ENCODE measurements around the gene MFNG. TPM values are rescaled to one million over a fixed set of nuclear protein-coding genes. Genes with fewer than 3 reads are reported as not detected.

Gene MFNG
- total RNA-seq, 3 donors from 2014 or later, result 11.3 to 16.1 (median 13.7) TPM

DNA sequence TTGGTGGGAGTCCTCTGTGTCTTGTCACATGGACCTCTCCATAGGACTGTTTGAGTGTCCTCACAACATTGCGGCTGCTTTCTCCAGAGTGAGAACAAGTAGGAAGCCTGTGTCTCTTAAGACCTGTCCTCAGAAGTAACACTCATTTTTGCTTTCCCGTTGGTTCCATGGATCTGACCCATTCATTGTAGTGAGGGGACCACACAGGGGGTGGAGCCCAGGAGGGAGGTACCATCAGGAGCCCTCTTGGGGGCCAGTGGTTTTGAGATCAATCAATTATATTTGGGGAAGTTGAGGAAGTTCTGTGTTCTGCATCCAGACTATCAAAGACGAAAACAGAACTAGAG is 53.5 kb downstream of the MFNG start:
- Histone ChIP-seq H3K4me3 (no peak overlapping the region), H3K36me3 (ENCODE audit: low read depth) (no peaks in the 10 kb centered on the region), H3K9me3 (no peaks in the 10 kb centered on the region), H3K4me1 (ENCODE audit: low read depth) (no peaks in the 10 kb centered on the region)
- DNase-seq (no peak), ATAC-seq (no peak)
- intact Hi-C loops (cut with DNase I, micrococcal nuclease), result no loop called here
- TF ChIP-seq, protein P1, sequence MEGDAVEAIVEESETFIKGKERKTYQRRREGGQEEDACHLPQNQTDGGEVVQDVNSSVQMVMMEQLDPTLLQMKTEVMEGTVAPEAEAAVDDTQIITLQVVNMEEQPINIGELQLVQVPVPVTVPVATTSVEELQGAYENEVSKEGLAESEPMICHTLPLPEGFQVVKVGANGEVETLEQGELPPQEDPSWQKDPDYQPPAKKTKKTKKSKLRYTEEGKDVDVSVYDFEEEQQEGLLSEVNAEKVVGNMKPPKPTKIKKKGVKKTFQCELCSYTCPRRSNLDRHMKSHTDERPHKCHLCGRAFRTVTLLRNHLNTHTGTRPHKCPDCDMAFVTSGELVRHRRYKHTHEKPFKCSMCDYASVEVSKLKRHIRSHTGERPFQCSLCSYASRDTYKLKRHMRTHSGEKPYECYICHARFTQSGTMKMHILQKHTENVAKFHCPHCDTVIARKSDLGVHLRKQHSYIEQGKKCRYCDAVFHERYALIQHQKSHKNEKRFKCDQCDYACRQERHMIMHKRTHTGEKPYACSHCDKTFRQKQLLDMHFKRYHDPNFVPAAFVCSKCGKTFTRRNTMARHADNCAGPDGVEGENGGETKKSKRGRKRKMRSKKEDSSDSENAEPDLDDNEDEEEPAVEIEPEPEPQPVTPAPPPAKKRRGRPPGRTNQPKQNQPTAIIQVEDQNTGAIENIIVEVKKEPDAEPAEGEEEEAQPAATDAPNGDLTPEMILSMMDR (IDR thresholded peaks at IDR 0.05), result no peak

DNA sequence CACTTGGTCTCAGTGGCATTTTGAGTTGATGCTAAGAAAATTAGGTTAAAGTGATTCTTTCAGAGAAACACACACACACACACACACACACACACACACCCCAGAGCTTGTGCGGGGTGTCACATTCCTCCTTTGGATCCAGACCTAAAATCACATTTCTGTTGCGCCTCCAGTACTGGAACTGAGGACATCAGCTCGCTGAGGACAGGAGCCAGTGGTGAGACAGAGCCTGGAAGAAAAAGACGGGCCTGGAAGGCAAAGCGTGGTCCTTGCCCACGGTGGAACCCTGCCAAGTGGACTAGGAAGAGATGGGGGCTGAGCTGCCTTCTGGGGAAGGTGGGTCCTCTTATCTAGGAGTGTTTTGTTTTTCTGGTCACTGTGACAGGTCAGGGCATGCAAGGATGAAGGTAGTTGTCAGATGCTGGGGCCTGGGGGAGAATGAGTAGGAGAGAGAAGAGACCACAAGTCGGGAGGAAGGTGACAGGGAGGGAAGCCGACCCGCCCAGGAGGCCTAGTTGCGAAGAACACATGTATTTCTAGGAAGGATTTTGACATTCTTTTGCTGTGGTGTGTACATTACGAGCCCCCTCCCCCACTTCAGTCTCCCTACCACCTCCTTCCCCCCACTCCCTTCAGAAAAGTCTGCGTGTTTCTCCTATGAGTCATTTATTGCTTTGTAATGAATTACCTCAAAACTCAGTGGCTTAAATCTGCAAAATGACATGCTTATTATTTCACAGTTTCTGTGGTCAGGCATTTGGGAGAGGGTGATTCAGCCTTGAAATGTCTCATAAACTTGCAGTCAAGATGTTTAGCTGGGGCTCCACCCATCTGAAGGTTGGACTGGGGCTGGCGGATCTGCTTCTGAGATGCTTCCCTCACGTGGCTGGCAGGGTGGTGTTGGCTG is 54.1 kb downstream of the MFNG start:
- TF ChIP-seq, protein P1 (IDR thresholded peaks at IDR 0.05), result no peak
- ATAC-seq (no peak), DNase-seq (no peak)
- H3K9me3 ChIP-seq, result no peaks in the 10 kb centered on the region
- intact Hi-C loops (cut with DNase I, micrococcal nuclease), result no loop called here
- no peak overlapping the region for H3K4me3 ChIP-seq
- no peaks in the 10 kb centered on the region for H3K36me3 ChIP-seq (ENCODE audit: low read depth)
- H3K4me1 ChIP-seq (ENCODE audit: low read depth), result peaks cover 4% of the 10 kb centered on the region

DNA sequence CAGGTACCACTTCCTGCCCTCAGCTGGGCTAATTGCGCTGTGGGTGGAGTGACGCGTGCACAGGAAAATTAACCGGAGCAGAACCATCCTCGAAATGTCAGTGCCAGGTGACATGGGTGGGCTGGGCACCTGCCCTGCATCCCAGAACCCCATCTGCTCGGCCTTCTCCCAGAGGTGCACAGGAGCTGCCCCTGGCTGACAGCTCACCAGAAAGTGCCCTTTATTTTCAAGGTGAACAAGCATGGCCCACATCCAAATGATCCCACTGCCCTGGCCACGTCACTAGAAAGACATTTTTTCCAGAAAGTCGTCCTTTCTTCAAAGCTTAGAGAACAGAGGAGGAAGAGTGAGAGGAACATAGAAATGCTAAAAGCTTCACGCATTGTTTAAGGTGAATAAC is 54.8 kb downstream of the MFNG start:
- peaks cover 4% of the 10 kb centered on the region for H3K4me1 ChIP-seq (ENCODE audit: low read depth)
- intact Hi-C loops (cut with DNase I, micrococcal nuclease), result no loop called here
- TF ChIP-seq, protein P1 (IDR thresholded peaks at IDR 0.05), result no peak

DNA sequence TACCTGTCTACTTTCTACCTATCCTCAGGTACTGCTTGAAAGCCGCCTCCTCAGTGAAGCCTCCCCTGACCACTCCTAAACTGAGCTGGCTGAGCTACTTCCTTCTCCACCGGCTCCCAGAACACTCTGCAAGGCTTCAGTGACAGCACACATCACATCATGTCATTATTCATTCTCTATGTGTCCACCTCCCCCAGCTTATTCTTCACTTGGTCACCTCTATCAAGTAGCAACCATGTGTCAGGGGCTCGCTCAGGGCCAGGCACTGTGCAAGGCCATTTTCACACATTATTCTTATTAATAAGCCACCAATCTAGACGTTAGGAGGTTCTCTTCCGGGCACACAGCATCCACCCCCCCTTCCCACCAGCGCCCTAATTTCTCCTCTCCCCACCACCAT is 55.2 kb downstream of the MFNG start:
- TF ChIP-seq, protein P1 (IDR thresholded peaks at IDR 0.05), result no peak
- H3K9me3 ChIP-seq, result no peaks in the 10 kb centered on the region
- H3K4me1 ChIP-seq (ENCODE audit: low read depth), result peaks cover 4% of the 10 kb centered on the region
- no peak for ATAC-seq
- intact Hi-C loops (cut with DNase I, micrococcal nuclease), result no loop called here
- no peak overlapping the region for H3K4me3 ChIP-seq
- H3K36me3 ChIP-seq (ENCODE audit: low read depth), result no peaks in the 10 kb centered on the region
- no peak for DNase-seq

More for the DNA sequence above, 54.8 kb downstream of the MFNG start:
- no peak overlapping the region for H3K4me3 ChIP-seq
- DNase-seq, result no peak
- no peaks in the 10 kb centered on the region for H3K9me3 ChIP-seq
- H3K36me3 ChIP-seq (ENCODE audit: low read depth), result no peaks in the 10 kb centered on the region
- no peak for ATAC-seq

DNA sequence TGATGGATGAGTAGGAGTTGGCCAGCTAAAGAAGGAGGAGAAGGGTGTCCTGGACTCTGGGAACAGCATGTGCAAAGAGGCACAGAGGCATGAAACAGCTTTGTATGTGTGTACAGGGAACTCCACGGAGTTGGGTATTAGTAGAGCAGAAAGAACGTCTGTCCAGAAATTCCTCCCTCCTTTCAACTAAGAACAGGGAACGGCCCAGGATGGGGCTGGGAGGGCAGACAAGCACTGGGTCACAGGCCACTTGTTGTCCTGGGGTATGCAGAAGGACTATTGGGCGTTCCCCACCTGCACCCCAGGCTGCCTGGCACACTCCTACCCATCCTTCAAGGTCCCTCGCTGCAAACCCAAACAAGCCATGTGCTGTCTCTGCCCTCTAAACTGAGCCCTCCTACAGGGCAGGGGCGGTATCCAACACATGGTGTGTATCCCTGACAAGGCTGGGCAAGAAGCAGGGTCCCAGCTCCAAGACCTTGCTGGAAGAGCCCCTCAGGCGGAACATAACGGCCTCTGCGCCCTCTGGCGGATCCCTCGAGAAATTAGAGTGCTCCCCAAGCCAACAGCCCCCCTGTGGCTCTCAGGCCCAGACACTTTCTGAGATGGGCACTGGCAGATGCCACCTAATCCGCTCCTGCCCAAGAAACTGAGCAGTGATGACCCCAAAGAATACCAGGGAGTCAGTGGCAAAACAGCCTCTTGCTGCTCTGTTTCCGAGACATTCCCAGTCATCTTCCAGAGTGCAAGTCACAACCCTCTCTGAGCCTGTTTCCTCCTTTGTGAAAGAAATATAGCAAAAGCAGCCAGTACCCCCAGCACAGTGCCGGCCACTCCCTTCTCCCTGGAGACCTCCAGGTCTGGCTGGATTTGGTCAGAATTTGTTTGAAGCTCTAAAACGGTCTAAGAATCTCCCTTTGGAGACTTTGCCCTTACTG is 57.3 kb downstream of the MFNG start:
- intact Hi-C loops (cut with DNase I, micrococcal nuclease), result loop anchor here in 1 of 2 donors (5.0 kb wide), 1 partner anchor 112 kb away; no protein-coding TSS in a partner anchor
- TF ChIP-seq, protein P1 (IDR thresholded peaks at IDR 0.05), result peak; percentile 46
- Histone ChIP-seq H3K4me3 (no peak overlapping the region), H3K36me3 (ENCODE audit: low read depth) (no peaks in the 10 kb centered on the region), H3K9me3 (no peaks in the 10 kb centered on the region), H3K4me1 (ENCODE audit: low read depth) (peaks cover 4% of the 10 kb centered on the region)
- ATAC-seq, result peak; percentile 50
- DNase-seq, result peak in 2 of 3 donors; percentile 55 to 62

Measured in mucosa of descending colon (tissue), 3 donors.